LNCaP clone FGC (cell line): Measurements from ENCODE around the gene POU3F2.

Experiments used
- DNase-seq: peaks from one replicate; pipeline ENCODE4 v3.0.0-alpha.2; 2011; ENCODE audit warnings: low read depth
- H3K4me3 ChIP-seq: 2 replicates; pipeline ENCODE4 v1.5.1; 2011; ENCODE audit warnings: mild to moderate bottlenecking, low read depth, low read length, control low read depth
- CTCF ChIP-seq: IDR thresholded peaks from 2 replicates; pipeline ENCODE4 v1.5.1; 2012; ENCODE audit warnings: mild to moderate bottlenecking; ENCODE audit not compliant: control insufficient read depth, insufficient read depth; ENCODE audit errors: extremely low read depth

The POU3F2 gene

DNA sequence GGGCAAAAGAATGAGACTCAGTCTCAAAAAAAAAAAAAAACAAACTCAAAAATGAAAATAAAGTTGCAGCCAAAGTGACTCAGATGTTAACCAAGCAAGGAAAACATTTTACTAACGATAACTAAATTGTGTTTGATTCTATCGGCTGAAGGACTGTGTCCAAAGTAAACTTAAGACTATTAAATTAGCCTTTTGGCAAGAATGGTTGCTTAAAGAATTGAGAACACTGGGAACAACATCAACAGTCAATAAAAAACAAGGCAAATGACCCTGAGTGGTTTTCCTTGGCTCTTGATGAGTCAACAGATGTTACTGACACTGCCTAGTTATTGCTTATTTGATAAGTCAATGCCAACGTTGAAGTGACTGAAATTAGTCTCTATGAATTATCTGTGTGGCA is 36.7 kb downstream of the POU3F2 start:
- TF ChIP-seq CTCF = no peak
- peak; percentile 99 for DNase-seq
- no peak overlapping the region for H3K4me3 ChIP-seq

GRCh38 chr6:98871821-98872220 is 37.4 kb downstream of the POU3F2 start:
- no peak for DNase-seq
- H3K4me3 ChIP-seq = no peak overlapping the region
- no peak for TF ChIP-seq CTCF

GRCh38 chr6:98875375-98875774 is 41.0 kb downstream of the POU3F2 start:
- no peak overlapping the region for H3K4me3 ChIP-seq
- no peak for DNase-seq
- no peak for TF ChIP-seq CTCF

DNA sequence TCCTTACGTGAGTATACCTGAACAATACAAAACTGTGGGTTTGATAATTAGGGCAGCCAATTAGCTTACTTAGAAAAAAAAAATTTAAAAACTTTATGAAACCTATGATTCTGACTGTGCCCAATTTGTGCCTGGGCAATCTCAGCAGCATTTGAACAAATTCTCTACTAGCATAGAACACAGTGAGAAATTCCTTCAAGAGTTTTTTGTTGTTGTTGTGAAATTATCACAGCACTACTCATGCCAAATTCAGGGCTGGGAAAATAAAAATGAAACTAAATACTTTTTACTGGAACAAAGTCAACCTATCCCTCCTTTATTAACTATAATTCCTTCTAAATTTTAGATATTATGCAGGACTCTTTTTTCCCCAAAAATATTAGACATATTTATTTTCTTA is 42.9 kb downstream of the POU3F2 start:
- TF ChIP-seq CTCF = no peak
- DNase-seq = no peak
- no peak overlapping the region for H3K4me3 ChIP-seq

GRCh38 chr6:98880486-98880885 is 46.1 kb downstream of the POU3F2 start:
- DNase-seq = no peak
- H3K4me3 ChIP-seq = no peak overlapping the region
- no peak for TF ChIP-seq CTCF

DNA sequence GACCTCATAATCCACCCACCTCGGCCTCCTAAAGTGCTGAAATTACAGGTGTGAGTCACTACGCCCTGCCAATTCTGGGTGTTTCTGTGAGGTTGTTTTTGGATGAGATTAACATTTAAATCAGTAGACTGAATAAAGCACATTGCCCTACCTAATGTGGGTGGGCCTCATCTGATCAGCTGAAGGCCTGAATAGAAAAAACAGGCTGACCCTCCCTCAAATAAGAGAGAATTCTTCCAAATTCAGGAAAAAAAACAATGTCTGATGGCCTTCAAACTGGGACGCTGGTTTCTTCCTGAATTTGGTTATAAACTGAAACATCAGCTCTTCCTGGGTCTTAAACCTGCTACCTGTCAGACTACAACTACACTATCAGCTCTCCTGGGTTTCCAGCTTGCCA is 51.0 kb downstream of the POU3F2 start:
- DNase-seq = no peak
- no peak overlapping the region for H3K4me3 ChIP-seq
- no peak for TF ChIP-seq CTCF

DNA sequence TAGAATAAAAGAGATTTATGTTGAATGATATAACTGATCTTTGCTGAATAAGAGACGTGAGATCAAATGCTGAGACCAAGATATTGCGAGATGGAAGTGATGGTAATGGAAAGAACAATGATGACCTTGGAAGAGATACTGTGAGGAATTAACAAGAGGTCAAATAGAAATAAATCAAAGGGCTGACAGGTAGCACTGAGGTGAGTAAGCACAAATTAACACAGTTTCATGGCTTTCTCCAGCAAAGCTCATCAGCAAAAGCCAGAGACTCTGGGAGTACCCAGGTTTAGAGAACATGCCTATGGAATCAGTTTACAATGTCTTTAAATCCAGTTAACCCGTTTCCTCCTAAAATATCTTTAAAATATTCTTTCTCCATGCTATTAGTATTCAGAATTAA is 53.3 kb downstream of the POU3F2 start:
- DNase-seq = no peak

More for the DNA sequence above, 53.3 kb downstream of the POU3F2 start:
- H3K4me3 ChIP-seq = no peak overlapping the region
- TF ChIP-seq CTCF = no peak
